GM12891 (cell line): ENCODE results near the gene MYCBP2.

Experiments used
- PAX5 ChIP-seq: IDR thresholded peaks from 2 replicates; pipeline ENCODE4 v1.6.1; 2011; ENCODE audit warnings: low read length, moderate library complexity, mild to moderate bottlenecking; ENCODE audit not compliant: insufficient read depth, severe bottlenecking
- POLR2A ChIP-seq: IDR thresholded peaks from 2 replicates; pipeline ENCODE4 v1.6.1; 2011; ENCODE audit warnings: low read depth, low read length, control low read depth
- POLR2AphosphoS5 ChIP-seq: IDR thresholded peaks from 2 replicates; pipeline ENCODE4 v1.6.1; 2011; ENCODE audit warnings: low read depth, low read length, control low read depth
- POU2F2 ChIP-seq: IDR thresholded peaks from 2 replicates; pipeline ENCODE4 v1.6.1; 2011; ENCODE audit warnings: low read depth, mild to moderate bottlenecking, control low read depth, low read length, moderate library complexity
- SPI1 ChIP-seq: IDR thresholded peaks from 2 replicates; pipeline ENCODE4 v1.6.1; 2011; ENCODE audit warnings: low read depth, low read length, control low read depth
- TAF1 ChIP-seq: IDR thresholded peaks from 2 replicates; pipeline ENCODE4 v1.6.1; 2011; ENCODE audit warnings: low read depth, low read length, control low read depth

- no peak for TF ChIP-seq POLR2AphosphoS5
- TF ChIP-seq POLR2A = no peak
- no peak for TF ChIP-seq SPI1
- TF ChIP-seq TAF1 = no peak
- no peak for TF ChIP-seq PAX5
- TF ChIP-seq POU2F2 = no peak
These were observed 232.1 kb downstream of the MYCBP2 start for GRCh38 chr13:77094773-77095172.
